ENCODE data around the gene CPLX3. TPM values are rescaled to one million over a fixed set of nuclear protein-coding genes. Genes with fewer than 3 reads are reported as not detected.

CPLX3 gene
- total and polyA plus RNA-seq, 2 donors (not counting 3 experiments of a cell fraction or from before 2014, with no cell fraction given) = not detected

DNA sequence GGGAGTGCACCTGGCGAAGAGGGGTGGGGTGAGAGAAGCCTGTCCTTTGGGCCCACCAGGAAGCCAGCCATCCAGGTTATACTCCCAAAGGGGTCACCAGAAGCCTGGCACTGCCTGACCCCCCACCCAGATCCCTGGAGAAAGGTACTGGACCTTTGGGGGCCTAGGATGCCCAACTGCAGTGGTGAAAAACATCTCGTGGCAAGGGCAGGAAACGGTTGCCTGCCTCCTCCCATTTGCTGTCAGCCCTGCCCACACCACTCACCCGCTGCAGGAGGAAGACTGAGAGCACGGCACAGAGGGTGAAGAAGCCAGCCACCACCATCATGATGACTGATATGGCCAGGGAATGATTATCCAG lies 18.8 kb downstream of the CPLX3 start:
- no peaks in the 10 kb centered on the region for H4K20me1 ChIP-seq (replicated peaks; ENCODE audit: control insufficient read depth, extremely low read depth, insufficient read depth, low read length)
- DNase-seq (ENCODE audit: low read depth, low spot score) = no peak
- no peaks in the 10 kb centered on the region for H3K9me3 ChIP-seq (replicated peaks; ENCODE audit: control insufficient read depth, insufficient read depth, low read length)
- intact Hi-C loops (cut with micrococcal nuclease) = no loop called here
- no peaks in the 10 kb centered on the region for H3K9me1 ChIP-seq (replicated peaks; ENCODE audit: control insufficient read depth, extremely low read depth, insufficient read depth, low read length)
- no TSS peak for BruUV-seq (replicated peaks)
- H3K4me3 ChIP-seq (replicated peaks in 1 of 3; ENCODE audit: insufficient read depth in 1 of 3, low read depth in 1 of 3, low read length in 3 of 3) = no peak overlapping the region
- POLR2A ChIA-PET = interaction anchor here (1.1 kb wide), 1 partner anchor 61 kb away, joined by 3 read pairs; no protein-coding TSS in a partner anchor
- dilution Hi-C loops (cut with MboI; ENCODE audit: extremely low pct_ligation_motif_present, low sequenced_read_pairs) = no loop called here
- peaks cover 2% of the 10 kb centered on the region for H3K79me2 ChIP-seq (ENCODE audit: control insufficient read depth, insufficient read depth, low read length)
- H3K4me1 ChIP-seq (ENCODE audit: control insufficient read depth, extremely low read depth, insufficient read depth, low read length) = peaks cover 11% of the 10 kb centered on the region
- no peaks in the 10 kb centered on the region for H3K27me3 ChIP-seq (ENCODE audit: control insufficient read depth in 2 of 2, insufficient read depth in 2 of 2, low read length in 2 of 2)
- H2AFZ ChIP-seq (ENCODE audit: low read depth, low read length) = no peak overlapping the region
- no peak overlapping the region for H3K4me2 ChIP-seq (ENCODE audit: insufficient read depth, low read length)
- peaks cover under 1 to 23% of the 10 kb centered on the region in 2 experiments for H3K36me3 ChIP-seq (ENCODE audit: control insufficient read depth in 2 of 2, extremely low read depth in 1 of 2, insufficient read depth in 2 of 2, low read length in 2 of 2)
- CTCF ChIA-PET = interaction anchor here (1.0 to 5.3 kb wide), 6 partner anchors 13 to 76 kb away, joined by 3 to 37 read pairs (median 3); partner anchors contain the start of gene MPI
- TF ChIP-seq, protein P1, sequence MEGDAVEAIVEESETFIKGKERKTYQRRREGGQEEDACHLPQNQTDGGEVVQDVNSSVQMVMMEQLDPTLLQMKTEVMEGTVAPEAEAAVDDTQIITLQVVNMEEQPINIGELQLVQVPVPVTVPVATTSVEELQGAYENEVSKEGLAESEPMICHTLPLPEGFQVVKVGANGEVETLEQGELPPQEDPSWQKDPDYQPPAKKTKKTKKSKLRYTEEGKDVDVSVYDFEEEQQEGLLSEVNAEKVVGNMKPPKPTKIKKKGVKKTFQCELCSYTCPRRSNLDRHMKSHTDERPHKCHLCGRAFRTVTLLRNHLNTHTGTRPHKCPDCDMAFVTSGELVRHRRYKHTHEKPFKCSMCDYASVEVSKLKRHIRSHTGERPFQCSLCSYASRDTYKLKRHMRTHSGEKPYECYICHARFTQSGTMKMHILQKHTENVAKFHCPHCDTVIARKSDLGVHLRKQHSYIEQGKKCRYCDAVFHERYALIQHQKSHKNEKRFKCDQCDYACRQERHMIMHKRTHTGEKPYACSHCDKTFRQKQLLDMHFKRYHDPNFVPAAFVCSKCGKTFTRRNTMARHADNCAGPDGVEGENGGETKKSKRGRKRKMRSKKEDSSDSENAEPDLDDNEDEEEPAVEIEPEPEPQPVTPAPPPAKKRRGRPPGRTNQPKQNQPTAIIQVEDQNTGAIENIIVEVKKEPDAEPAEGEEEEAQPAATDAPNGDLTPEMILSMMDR (IDR thresholded peaks at IDR 0.05; ENCODE audit: extremely low read depth in 1 of 2, insufficient read depth in 1 of 2, low read depth in 1 of 2, low read length in 2 of 2) = no peak
- TF ChIP-seq EZH2 (IDR thresholded peaks at IDR 0.05; ENCODE audit: borderline replicate concordance, low read depth, low read length, severe bottlenecking) = no peak
- no peak for TF ChIP-seq FOS (IDR thresholded peaks at IDR 0.05; ENCODE audit: borderline replicate concordance, insufficient read depth, low read length)
- no peak for TF ChIP-seq POLR2AphosphoS5 (IDR thresholded peaks at IDR 0.05; ENCODE audit: insufficient read depth, low read depth, low read length)
- no peak for TF ChIP-seq JUN (IDR thresholded peaks at IDR 0.05; ENCODE audit: borderline replicate concordance, insufficient read depth, insufficient read length, low read depth)
- TF ChIP-seq MYC (IDR thresholded peaks at IDR 0.05; ENCODE audit: low read depth, low read length) = no peak
- TF ChIP-seq, protein P2, sequence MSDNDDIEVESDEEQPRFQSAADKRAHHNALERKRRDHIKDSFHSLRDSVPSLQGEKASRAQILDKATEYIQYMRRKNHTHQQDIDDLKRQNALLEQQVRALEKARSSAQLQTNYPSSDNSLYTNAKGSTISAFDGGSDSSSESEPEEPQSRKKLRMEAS (IDR thresholded peaks at IDR 0.05; ENCODE audit: insufficient read depth, insufficient read length) = no peak
- no peak for TF ChIP-seq GATA2 (IDR thresholded peaks at IDR 0.05; ENCODE audit: insufficient read depth, insufficient read length, low read depth, low read length)
- no peak overlapping the region for H3K9ac ChIP-seq (replicated peaks; ENCODE audit: extremely low read depth, insufficient read depth, low read length)
- FAIRE-seq = no peak
- no peak overlapping the region for H3K27ac ChIP-seq (ENCODE audit: insufficient read depth, low read depth, low read length)

Measured in endothelial cell of umbilical vein (primary cell).